ENCODE results near the gene SYTL4. TPM values are rescaled to one million over a fixed set of nuclear protein-coding genes. Genes with fewer than 3 reads are reported as not detected.
"Not testable (repeated sequence)": the region's sequence is repeated elsewhere in the genome, so short reads cannot be mapped to it uniquely, and the experiment has no call there.

Gene SYTL4
- 9.1 and 13.3 TPM in 2 replicates for total RNA-seq (2014; rRNA removed; shearing (Covaris generic))

- DNase-seq (ENCODE audit: low read depth) = peak; percentile 36
Observed at GRCh38 chrX:100731441-100732281, at the start of gene SYTL4. Gene SYTL4, minus strand, starts transcription at chrX:100732121. Its CDS starts 30,084 bp downstream, at chrX:100702037.

DNA sequence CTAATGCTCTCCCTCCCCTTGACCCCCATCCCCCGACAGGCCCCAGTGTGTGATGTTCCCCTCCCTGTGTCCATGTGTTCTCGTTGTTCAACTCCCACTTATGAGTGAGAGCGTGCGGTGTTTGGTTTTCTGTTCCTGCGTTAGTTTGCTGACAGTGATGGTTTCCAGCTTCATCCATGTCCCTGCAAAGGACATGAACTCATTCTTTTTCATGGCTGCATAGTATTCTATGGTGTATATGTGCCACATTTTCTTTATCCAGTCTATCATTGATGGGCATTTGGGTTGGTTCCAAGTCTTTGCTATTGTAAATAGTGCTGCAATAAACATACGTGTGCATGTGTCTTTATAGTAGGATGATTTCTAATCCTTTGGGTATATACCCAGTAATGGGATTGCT is 37.5 kb upstream of the SYTL4 start:
- not testable (repeated sequence) for DNase-seq (ENCODE audit: low read depth)

- peak; percentile 64 for DNase-seq (ENCODE audit: low read depth)
Observed at GRCh38 chrX:100768679-100769338, 36.9 kb upstream of the SYTL4 start.

DNA sequence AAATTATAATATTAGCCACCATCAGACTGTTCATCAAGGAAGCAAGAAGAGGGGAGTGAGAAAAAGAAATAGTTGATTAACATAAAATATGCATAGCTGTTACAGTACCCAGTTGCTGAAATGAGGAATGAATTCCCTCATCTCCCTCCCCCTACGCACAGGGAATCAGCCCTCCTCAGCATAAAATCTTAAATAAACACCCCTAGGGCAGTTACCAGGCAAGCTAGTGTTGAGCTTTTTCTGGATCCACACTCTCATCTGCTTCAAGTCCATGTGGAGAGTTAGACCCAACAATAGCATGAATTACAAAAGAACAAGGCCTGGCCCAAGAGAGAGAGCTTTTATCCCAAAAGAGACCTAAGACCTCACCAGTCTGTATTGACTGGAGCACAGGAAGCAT is 19.0 kb upstream of the SYTL4 start:
- DNase-seq (ENCODE audit: low read depth) = peak; percentile 59

DNA sequence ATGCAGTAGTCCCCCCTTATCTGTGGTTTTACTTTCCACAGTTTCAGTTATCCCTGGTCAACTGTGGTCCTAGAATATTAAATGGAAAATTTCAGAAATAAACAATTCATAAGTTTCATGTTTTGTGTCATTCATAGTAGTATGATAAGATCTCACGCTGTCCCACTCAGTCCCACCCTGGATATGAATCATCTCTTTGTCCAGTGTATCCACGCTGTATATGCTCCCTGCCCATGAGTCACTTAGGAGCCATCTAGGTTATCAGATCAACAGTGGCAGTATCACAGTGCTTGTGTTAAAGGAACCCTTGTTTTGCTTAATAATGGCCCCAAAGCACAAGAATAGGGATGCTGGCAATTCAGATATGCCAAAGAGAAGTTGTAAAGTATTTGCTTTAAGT is 16.2 kb upstream of the SYTL4 start:
- peak; percentile 82 for DNase-seq (ENCODE audit: low read depth)

DNA sequence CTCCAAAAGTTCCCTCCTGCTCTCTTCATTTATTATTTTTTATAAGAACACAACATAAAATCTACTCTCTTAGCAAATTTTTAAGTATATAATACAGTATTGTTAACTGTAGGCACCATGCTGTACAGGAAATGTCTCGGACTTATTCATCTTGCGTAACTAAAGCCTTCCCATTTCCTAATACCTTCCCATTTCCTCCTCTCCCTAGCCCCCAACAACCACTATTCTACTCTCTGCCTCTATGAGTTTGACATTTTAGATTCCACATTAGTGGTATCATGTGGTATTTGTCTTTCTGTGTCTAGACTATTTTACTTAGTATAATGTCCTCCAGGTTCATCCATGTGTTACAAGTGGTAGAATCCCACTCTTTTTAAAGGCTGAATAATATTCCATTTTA is 15.8 kb upstream of the SYTL4 start:
- peak; percentile 28 for DNase-seq (ENCODE audit: low read depth)

DNA sequence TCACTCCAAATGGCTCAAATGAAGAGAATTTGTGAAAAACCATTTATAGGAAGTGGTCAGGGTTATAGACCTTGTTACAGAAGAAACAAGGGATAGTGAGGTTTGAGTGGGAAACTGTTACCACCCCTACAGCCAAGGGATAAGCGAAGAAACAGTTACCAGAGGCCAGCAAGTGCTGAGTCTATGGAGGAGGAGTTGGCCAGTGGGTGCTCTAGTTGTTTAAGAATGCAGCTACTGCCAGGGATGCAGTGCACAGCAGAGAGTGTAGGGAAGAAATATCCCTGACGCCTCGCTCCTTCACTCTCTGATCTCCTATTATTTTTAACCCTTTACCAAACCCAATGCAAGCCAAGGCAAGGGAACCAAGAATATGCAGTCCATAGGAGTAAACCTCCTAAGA is 15.2 kb upstream of the SYTL4 start:
- DNase-seq (ENCODE audit: low read depth) = peak; percentile 11

DNA sequence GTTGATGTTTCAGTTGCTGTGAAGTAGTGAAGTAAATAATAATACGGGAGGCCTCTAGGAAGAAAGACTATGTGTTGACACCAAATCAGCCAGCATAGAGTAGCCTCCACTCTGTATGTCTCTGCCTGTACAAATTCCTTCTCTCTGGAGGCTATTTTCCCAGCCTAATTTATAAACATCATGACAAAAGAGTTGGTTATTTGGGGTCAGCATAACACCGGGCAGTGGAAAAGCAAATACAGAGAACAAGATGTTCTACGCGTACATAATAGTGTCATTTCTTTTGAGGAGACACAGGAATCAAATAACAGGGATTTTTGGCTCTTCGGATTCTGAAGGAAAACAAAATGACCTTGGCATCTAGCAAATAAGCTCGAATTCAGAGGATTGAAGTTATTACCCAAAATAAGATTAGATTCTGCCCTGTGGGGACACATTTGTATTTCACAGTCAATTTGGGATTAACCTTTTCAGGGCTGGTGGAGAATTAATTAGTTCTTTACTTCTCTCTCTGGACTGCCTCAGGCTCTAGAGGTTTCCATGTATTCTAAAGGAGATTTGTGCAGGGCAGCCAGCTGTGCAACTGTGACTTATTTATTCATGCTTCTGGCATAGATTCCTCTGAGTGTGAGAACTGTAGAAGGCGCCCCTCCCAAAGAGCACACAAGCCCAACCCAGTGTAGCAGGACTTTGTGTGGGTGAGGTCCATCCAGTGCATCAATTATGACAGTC is 14.1 kb upstream of the SYTL4 start:
- DNase-seq (ENCODE audit: low read depth) = no peak

DNA sequence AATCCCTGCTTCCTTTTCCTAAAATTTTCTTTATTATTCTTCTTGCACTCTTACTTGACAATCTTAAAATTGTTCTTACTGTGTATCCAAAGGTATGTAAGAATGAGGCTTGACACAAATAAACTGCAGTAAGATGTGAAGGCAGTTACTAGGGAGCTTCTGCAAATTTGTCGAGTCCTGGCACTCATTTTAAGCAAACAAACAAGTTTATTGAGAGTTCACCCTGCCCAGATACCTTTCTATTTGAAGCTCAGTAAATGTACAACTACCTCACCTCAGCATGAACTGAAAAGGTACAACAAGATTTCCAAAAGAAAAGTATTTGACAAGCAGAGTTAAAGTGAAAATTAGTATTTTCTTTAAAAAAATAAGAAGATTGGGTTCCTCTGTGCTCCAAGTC is 13.3 kb upstream of the SYTL4 start:
- DNase-seq (ENCODE audit: low read depth) = no peak

- peak; percentile 26 for DNase-seq (ENCODE audit: low read depth)
Observed at GRCh38 chrX:100743009-100743607, 11.2 kb upstream of the SYTL4 start.

GRCh38 chrX:100724006-100724405 is 7.9 kb downstream of the SYTL4 start:
- DNase-seq (ENCODE audit: low read depth) = not testable (repeated sequence)

DNA sequence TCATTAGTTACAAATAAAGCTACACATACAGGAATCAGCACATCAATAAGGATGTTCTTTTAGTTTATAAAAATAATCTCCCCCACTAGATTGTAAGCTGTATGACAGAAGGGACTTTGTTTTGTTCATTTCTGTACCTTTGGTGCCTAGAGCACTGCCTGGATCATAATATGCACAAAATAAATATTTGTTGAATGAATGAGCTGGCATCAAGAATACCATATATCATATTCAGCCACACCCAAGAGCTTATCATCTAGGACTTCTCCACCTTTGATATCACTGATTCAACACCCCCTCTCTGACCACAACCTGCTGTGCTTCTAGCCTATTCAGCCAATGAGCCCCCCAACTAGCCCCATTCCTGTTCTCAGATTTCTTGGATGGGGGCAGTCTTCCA is 10.6 kb downstream of the SYTL4 start:
- no peak for DNase-seq (ENCODE audit: low read depth)

DNA sequence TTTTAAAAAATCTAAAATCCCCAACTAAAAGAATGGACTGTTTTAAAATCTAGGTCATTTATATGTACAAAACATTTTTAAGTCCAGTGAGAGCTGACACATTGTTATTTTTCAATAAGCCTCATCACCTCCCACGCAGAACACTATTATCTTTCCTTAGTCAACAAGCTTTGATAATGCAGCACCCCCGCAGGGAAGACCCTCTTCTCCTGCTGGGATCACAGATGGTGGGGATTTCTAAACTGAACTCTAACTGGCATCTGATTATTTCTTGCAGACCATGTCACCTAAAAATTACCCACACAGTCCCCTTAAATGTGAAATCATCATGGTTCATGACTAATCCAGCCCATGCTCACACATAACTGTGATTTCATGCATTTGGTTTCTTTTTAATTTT is 11.6 kb downstream of the SYTL4 start:
- DNase-seq (ENCODE audit: low read depth) = no peak

GRCh38 chrX:100719139-100719538 is 12.8 kb downstream of the SYTL4 start:
- DNase-seq (ENCODE audit: low read depth) = no peak

GRCh38 chrX:100717363-100717762 is 14.6 kb downstream of the SYTL4 start:
- DNase-seq (ENCODE audit: low read depth) = no peak

- no peak for DNase-seq (ENCODE audit: low read depth)
Observed at GRCh38 chrX:100710816-100711215, 21.1 kb downstream of the SYTL4 start.

DNA sequence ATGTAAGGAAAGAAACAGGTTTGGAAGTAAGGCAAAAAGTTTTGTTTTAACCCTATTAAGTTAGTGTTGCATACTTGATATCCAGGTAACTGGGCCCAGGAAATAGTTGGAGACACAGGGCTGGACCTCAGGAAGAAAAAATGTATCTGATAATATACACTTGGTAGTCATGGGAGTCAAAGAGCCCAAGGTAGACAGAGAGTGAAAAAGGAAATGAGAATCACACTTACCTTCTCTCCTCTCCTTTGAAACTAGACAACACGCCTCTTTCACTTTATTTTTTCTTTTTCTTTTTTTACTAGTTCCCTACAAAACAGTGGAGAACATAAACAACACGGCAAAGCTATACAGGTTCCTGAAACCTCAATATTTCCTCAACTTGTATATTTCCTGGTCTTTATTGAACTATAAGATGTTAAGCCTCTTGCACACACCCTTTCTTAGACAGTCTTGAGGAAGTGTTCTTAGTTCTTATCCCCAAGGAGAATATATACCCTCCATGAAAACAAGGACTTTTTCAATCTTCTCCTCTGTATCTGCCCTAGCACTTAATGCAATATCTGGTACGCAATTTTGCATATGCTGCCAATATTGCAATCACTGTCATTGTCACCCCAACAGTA is 27.2 kb downstream of the SYTL4 start:
- no peak for DNase-seq (ENCODE audit: low read depth)

GRCh38 chrX:100700809-100701208 is 31.1 kb downstream of the SYTL4 start:
- DNase-seq (ENCODE audit: low read depth) = no peak

DNA sequence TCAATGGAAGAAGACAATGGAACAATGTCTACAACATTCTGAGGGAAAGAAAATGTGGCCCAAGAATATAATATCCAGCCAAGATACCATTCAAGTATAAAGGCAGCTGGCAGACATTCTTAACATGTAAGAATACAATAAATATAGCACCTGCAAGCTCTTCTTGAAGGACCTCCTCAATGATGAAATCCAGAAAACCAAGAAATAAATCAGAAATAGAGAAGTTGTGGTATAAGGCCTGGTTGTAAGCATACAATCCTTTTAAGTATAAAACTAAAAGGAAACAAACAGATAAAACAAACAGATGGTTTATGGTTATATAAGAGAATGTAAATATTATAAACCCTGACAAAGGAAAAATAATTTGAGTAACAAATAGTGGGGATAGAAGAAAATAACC is 33.4 kb downstream of the SYTL4 start:
- DNase-seq (ENCODE audit: low read depth) = no peak

- no peak for DNase-seq (ENCODE audit: low read depth)
Observed at GRCh38 chrX:100696699-100697351, 35.1 kb downstream of the SYTL4 start.

DNA sequence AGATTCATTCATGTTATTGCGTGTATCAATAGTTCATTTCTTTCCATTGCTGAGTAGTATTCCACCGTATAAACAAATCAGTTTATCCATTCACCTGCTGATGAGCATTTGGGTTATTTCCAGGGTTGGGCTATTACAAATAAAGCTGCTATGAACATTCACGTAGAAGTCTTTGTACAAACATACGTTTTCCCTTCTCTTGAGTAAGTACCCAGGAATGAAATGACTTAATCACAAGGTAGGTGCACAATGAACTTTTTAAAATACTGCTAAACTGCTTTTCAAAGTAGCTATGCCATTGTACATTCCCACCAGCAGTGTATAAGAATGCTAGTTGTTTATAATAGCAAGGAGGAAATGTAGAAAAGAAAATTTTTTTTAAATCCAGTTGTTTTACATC is 35.9 kb downstream of the SYTL4 start:
- peak; percentile 5 for DNase-seq (ENCODE audit: low read depth)
